Esophagus muscularis mucosa (tissue), 4 donors: ENCODE data around the gene EME1.
A peak's percentile ranks its signal among the peaks of the same experiment; 100 is the strongest.

ENCODE experiments used
- EP300 ChIP-seq: sonication (generic); formaldehyde crosslinking; IDR thresholded peaks from one replicate; pipeline ENCODE4 v1.6.1; 2017; ENCODE audit warnings: antibody characterized with exemption
- POLR2A ChIP-seq: fragments of 450-650 bp; IDR thresholded peaks from one replicate; pipeline ENCODE4 v1.6.1; 2017; ENCODE audit warnings: antibody characterized with exemption, moderate library complexity, mild to moderate bottlenecking, low read depth
- POLR2AphosphoS5 ChIP-seq, 2 donors: sonication (generic); formaldehyde crosslinking; IDR thresholded peaks; one replicate each; pipeline ENCODE4 v1.6.1; 2017; ENCODE audit warnings: antibody characterized with exemption in 2 of 2
- TF ChIP-seq, protein P1 (sequence below), 3 experiments: fragments of 200-600 bp in 2 of 3; fragments of 450-650 bp in 1 of 3; sonication (generic) in 2 of 3; IDR thresholded peaks; one replicate each; pipeline ENCODE4 v1.5.1; 2017 to 2019; ENCODE audit warnings: antibody characterized with exemption in 3 of 3, mild to moderate bottlenecking in 2 of 3, moderate library complexity in 1 of 3

DNA sequence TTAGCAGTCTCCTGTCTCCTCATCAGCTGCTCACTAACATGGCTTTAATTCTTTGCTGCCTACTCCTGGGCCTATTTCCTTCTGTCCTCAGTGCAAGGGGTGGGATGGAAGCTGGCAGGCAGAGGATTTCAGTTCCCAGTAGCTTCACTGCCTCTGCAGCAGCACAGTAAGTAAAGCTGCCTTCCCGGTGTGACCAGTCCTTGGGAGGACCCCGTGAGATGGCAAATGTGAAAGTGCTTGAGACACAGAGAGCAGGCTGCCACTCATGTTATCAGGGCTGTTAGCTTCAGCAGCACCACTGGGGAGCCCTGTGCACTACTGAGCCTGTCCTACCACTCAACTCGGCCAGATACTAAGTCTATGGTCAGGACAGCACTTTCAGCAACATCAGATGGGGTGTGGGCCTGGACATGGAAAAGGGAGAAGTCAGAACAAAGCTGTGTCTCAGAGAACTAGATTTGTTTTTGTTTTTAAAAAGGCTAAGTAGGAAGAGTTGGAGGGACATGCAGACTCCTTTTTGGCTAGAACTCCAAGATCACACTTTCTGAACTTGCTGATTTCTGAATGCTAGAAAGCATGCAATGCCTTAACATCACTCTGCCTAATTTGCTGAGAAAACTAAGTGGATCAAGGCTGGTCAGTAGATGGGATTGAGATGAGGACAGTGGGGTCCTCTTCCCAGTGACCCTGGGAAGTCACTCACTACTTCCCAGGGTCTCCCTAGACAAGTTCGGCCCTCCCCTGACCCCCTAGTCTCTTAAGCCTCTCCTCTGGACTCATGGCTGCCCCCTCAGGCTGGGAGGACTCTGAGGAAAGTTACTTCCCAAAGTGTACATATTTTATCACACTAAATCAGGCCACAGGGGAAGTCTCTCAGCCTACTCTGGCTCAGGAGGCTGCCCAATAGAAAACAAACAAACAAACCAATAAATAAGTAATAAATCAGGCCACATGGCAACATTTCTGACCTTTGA lies 54.1 kb downstream of the EME1 start:
- TF ChIP-seq EP300 = no peak
- TF ChIP-seq, protein P1, sequence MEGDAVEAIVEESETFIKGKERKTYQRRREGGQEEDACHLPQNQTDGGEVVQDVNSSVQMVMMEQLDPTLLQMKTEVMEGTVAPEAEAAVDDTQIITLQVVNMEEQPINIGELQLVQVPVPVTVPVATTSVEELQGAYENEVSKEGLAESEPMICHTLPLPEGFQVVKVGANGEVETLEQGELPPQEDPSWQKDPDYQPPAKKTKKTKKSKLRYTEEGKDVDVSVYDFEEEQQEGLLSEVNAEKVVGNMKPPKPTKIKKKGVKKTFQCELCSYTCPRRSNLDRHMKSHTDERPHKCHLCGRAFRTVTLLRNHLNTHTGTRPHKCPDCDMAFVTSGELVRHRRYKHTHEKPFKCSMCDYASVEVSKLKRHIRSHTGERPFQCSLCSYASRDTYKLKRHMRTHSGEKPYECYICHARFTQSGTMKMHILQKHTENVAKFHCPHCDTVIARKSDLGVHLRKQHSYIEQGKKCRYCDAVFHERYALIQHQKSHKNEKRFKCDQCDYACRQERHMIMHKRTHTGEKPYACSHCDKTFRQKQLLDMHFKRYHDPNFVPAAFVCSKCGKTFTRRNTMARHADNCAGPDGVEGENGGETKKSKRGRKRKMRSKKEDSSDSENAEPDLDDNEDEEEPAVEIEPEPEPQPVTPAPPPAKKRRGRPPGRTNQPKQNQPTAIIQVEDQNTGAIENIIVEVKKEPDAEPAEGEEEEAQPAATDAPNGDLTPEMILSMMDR (IDR thresholded peaks at IDR 0.05) = peak in 1 of 3 experiments; percentile 21
- no peak for TF ChIP-seq POLR2AphosphoS5 (IDR thresholded peaks at IDR 0.05)
- no peak for TF ChIP-seq POLR2A
